Left lung (tissue), 10 donors: Measurements from ENCODE around the gene CCDC187. TPM values are rescaled to one million over a fixed set of nuclear protein-coding genes. Genes with fewer than 3 reads are reported as not detected.
A peak's percentile ranks its signal among the peaks of the same experiment; 100 is the strongest.
"Not testable (repeated sequence)": the region's sequence is repeated elsewhere in the genome, so short reads cannot be mapped to it uniquely, and the experiment has no call there.

Source experiments
- ATAC-seq: fragments of 200-7000 bp; cut with Tn5 transposase; one replicate; pipeline ENCODE4 v1.9.1; 2020; ENCODE audit warnings: moderate library complexity
- DNase-seq, 4 donors: peaks; one replicate each; pipeline ENCODE4 v3.0.0-alpha.2; 2013 to 2020
- H3K27ac ChIP-seq, 2 donors: fragments of 200-600 bp; sonication (generic) in 1 of 2; one replicate each; pipeline versions ENCODE4 v1.5.0 to v1.8.0; 2020 to 2021
- H3K27me3 ChIP-seq, 2 donors: fragments of 200-600 bp; sonication (generic) in 1 of 2; one replicate each; pipeline versions ENCODE4 v1.5.0 to v1.8.0; 2020 to 2021
- H3K36me3 ChIP-seq, 2 donors: fragments of 200-600 bp; sonication (generic) in 1 of 2; one replicate each; pipeline versions ENCODE4 v1.5.0 to v1.8.0; 2020 to 2021
- H3K4me1 ChIP-seq, 2 donors: fragments of 200-600 bp; one replicate each; pipeline ENCODE4 v1.8.0; 2021
- H3K4me3 ChIP-seq, 2 donors: fragments of 200-600 bp; sonication (generic) in 1 of 2; one replicate each; pipeline versions ENCODE4 v1.5.0 to v1.8.0; 2020 to 2021; ENCODE audit warnings: mild to moderate bottlenecking in 1 of 2
- H3K9me3 ChIP-seq, 2 donors: fragments of 200-600 bp; sonication (generic) in 1 of 2; one replicate each; pipeline versions ENCODE4 v1.5.0 to v1.8.0; 2020 to 2021
- CTCF ChIP-seq, 2 donors: fragments of 200-600 bp; sonication (generic) in 1 of 2; IDR thresholded peaks; one replicate each; pipeline versions ENCODE4 v1.5.0 to v1.8.0; 2021; ENCODE audit warnings: antibody characterized with exemption in 2 of 2
- intact Hi-C, 2 donors: fragments of 100-400 bp; cut with DNase I; formaldehyde crosslinking; loops; one replicate each; pipeline versions ENCODE4 v1.11.2 to v1.14.2; 2022
- polyA plus RNA-seq, 6 donors: library from polyadenylated mRNA; unstranded; fragments of 120-200 nt; gene quantifications; one replicate each; pipeline ENCODE4 v1.2.1, GENCODE V29; 2013; ENCODE audit not compliant: insufficient read length in 6 of 6
- total RNA-seq, 2 donors: library from RNA; stranded (reverse); fragmentation: NEBNext Ultra II Directional; extraction: Animal tissue kit (Norgen Biotek cat#: 25700); gene quantifications; one replicate each; pipeline ENCODE4 v1.2.1, GENCODE V29; 2021
- donor health status: DM: no; HTN: yes; CAD: no.
- donor health status: DM: no; HTN: no; CAD: no.

The CCDC187 gene
- total and polyA plus RNA-seq, 8 donors, result 0.47 to 3.0 (median 1.9) TPM

GRCh38 chr9:136324501-136325300 lies 20.8 kb upstream of the CCDC187 start:
- Histone ChIP-seq H3K27ac (no peak overlapping the region), H3K36me3 (no peaks in the 10 kb centered on the region), H3K4me3 (no peak overlapping the region), H3K4me1 (peaks cover 18 to 37% of the 10 kb centered on the region in 2 donors), H3K27me3 (peaks cover 0 to 33% of the 10 kb centered on the region in 2 donors), H3K9me3 (no peaks in the 10 kb centered on the region)
- peak; percentile 74 for ATAC-seq
- no peak for TF ChIP-seq CTCF (IDR thresholded peaks at IDR 0.05)
- DNase-seq, result peak in 3 of 4 donors; percentile 62 to 83 (median 73)
- intact Hi-C loops, result no loop called here

- intact Hi-C loops, result no loop called here
- DNase-seq (peak in 1 of 4 donors; percentile 45), ATAC-seq (no peak)
- Histone ChIP-seq H3K27me3 (peaks cover 0 to 26% of the 10 kb centered on the region in 2 donors), H3K27ac (no peak overlapping the region), H3K36me3 (no peaks in the 10 kb centered on the region), H3K4me3 (no peak overlapping the region), H3K9me3 (no peaks in the 10 kb centered on the region), H3K4me1 (peaks cover 14 to 29% of the 10 kb centered on the region in 2 donors)
- no peak for TF ChIP-seq CTCF (IDR thresholded peaks at IDR 0.05)
Measured at GRCh38 chr9:136323371-136323789, 19.5 kb upstream of the CCDC187 start.

GRCh38 chr9:136322756-136323330 lies 18.9 kb upstream of the CCDC187 start:
- DNase-seq (peak in 1 of 4 donors; percentile 53), ATAC-seq (no peak)
- Histone ChIP-seq H3K36me3 (no peaks in the 10 kb centered on the region), H3K4me3 (no peak overlapping the region), H3K27ac (no peak overlapping the region), H3K27me3 (peaks cover 0 to 21% of the 10 kb centered on the region in 2 donors), H3K9me3 (no peaks in the 10 kb centered on the region), H3K4me1 (peaks cover 8 to 24% of the 10 kb centered on the region in 2 donors)
- TF ChIP-seq CTCF (IDR thresholded peaks at IDR 0.05), result no peak
- intact Hi-C loops, result no loop called here

- peaks cover 3 to 12% of the 10 kb centered on the region in 2 donors for H3K4me1 ChIP-seq
- no peak for TF ChIP-seq CTCF (IDR thresholded peaks at IDR 0.05)
- DNase-seq (peak in 1 of 4 donors; percentile 57), ATAC-seq (no peak)
- no peaks in the 10 kb centered on the region for H3K9me3 ChIP-seq
- no peak overlapping the region for H3K27ac ChIP-seq
- H3K4me3 ChIP-seq, result no peak overlapping the region
- H3K36me3 ChIP-seq, result no peaks in the 10 kb centered on the region
- H3K27me3 ChIP-seq, result peaks cover 0 to 10% of the 10 kb centered on the region in 2 donors
- intact Hi-C loops, result no loop called here
Measured at GRCh38 chr9:136321561-136321960, 17.7 kb upstream of the CCDC187 start.

- H3K4me1 ChIP-seq, H3K27me3 ChIP-seq, H3K36me3 ChIP-seq, H3K27ac ChIP-seq, DNase-seq, ATAC-seq, intact Hi-C loops, H3K4me3 ChIP-seq, H3K9me3 ChIP-seq: not testable (repeated sequence)
Measured at GRCh38 chr9:136320972-136321371, 17.1 kb upstream of the CCDC187 start.

GRCh38 chr9:136319955-136320354 lies 16.1 kb upstream of the CCDC187 start:
- intact Hi-C loops, ATAC-seq, DNase-seq, H3K27me3 ChIP-seq, H3K36me3 ChIP-seq, H3K9me3 ChIP-seq, H3K27ac ChIP-seq, H3K4me3 ChIP-seq, H3K4me1 ChIP-seq: not testable (repeated sequence)

- H3K27ac ChIP-seq, H3K4me1 ChIP-seq, intact Hi-C loops, H3K27me3 ChIP-seq, H3K4me3 ChIP-seq, ATAC-seq, DNase-seq, H3K36me3 ChIP-seq: not testable (repeated sequence)
- peaks cover 0 to 13% of the 10 kb centered on the region in 2 donors for H3K9me3 ChIP-seq
Measured at GRCh38 chr9:136319244-136319643, 15.3 kb upstream of the CCDC187 start.
